T follicular helper cell (primary cell): ENCODE results near the gene HSD3B7.
A peak's percentile ranks its signal among the peaks of the same experiment; 100 is the strongest.

ENCODE experiments used
- DNase-seq: peaks from one replicate; pipeline ENCODE4 v3.0.0-alpha.2; 2020; ENCODE audit warnings: low read depth

HSD3B7 gene

GRCh38 chr16:31023252-31023602, 38.2 kb downstream of the HSD3B7 start:
- no peak for DNase-seq

- DNase-seq = no peak
Observed at GRCh38 chr16:31023627-31024226, 38.7 kb downstream of the HSD3B7 start.

- no peak for DNase-seq
Observed at GRCh38 chr16:31025339-31025738, 40.3 kb downstream of the HSD3B7 start.

GRCh38 chr16:31029272-31029671, 44.3 kb downstream of the HSD3B7 start:
- DNase-seq = no peak

GRCh38 chr16:31031276-31031675, 46.3 kb downstream of the HSD3B7 start:
- DNase-seq = no peak

- peak; percentile 97 for DNase-seq
Observed at GRCh38 chr16:31032736-31033708, 48.0 kb downstream of the HSD3B7 start, which contains the start of gene STX4. Gene STX4, plus strand, starts transcription at chr16:31033558. Its CDS starts 248 bp downstream, at chr16:31033806.

- peak; percentile 84 for DNase-seq
Observed at GRCh38 chr16:31033709-31034492, 48.9 kb downstream of the HSD3B7 start.

- DNase-seq = no peak
Observed at GRCh38 chr16:31036691-31037090, 51.7 kb downstream of the HSD3B7 start.
